ENCODE measurements around the gene PIGH. TPM values are rescaled to one million over a fixed set of nuclear protein-coding genes. Genes with fewer than 3 reads are reported as not detected.
"Not testable (repeated sequence)": the region's sequence is repeated elsewhere in the genome, so short reads cannot be mapped to it uniquely, and the experiment has no call there.

PIGH gene
- total RNA-seq, 1 donor from 2014 or later, result 29.8 TPM

GRCh38 chr14:67610491-67610890 is 10.4 kb upstream of the PIGH start:
- FAIRE-seq, result no peak
- no peak for DNase-seq (ENCODE audit: low spot score in 2 of 2)

GRCh38 chr14:67609642-67610310 is 9.7 kb upstream of the PIGH start:
- DNase-seq (ENCODE audit: low spot score in 2 of 2) (no peak), FAIRE-seq (no peak)

GRCh38 chr14:67607646-67608045 is 7.6 kb upstream of the PIGH start:
- no peak for DNase-seq (ENCODE audit: low spot score in 2 of 2)
- no peak for FAIRE-seq

GRCh38 chr14:67602995-67603545 is 3.0 kb upstream of the PIGH start:
- DNase-seq (ENCODE audit: low spot score in 2 of 2), result no peak
- FAIRE-seq, result no peak

- FAIRE-seq, result no peak
- no peak for DNase-seq (ENCODE audit: low spot score in 2 of 2)
These were observed 2.0 kb upstream of the PIGH start for GRCh38 chr14:67602076-67602475.

- not testable (repeated sequence) for DNase-seq (ENCODE audit: low spot score in 2 of 2); FAIRE-seq
These were observed 500 bp upstream of the PIGH start for GRCh38 chr14:67600562-67600974.

GRCh38 chr14:67595392-67595791 is 4.7 kb downstream of the PIGH start:
- FAIRE-seq (no peak), DNase-seq (ENCODE audit: low spot score in 2 of 2) (no peak)

GRCh38 chr14:67593650-67594049 is 6.4 kb downstream of the PIGH start:
- not testable (repeated sequence) for FAIRE-seq; DNase-seq (ENCODE audit: low spot score in 2 of 2)

- no peak for DNase-seq (ENCODE audit: low spot score in 2 of 2)
- no peak for FAIRE-seq
These were observed 10.8 kb downstream of the PIGH start for GRCh38 chr14:67589204-67589770.

GRCh38 chr14:67586369-67586768 is 13.7 kb downstream of the PIGH start:
- FAIRE-seq (no peak), DNase-seq (ENCODE audit: low spot score in 2 of 2) (no peak)

- DNase-seq (ENCODE audit: low spot score in 2 of 2) (no peak), FAIRE-seq (no peak)
These were observed 15.1 kb downstream of the PIGH start for GRCh38 chr14:67584978-67585377.

GRCh38 chr14:67583711-67584644 is 16.1 kb downstream of the PIGH start:
- DNase-seq (ENCODE audit: low spot score in 2 of 2) (peak in 1 of 2 donors; percentile 55), FAIRE-seq (no peak)

GRCh38 chr14:67582061-67582460 is 18.0 kb downstream of the PIGH start:
- no peak for DNase-seq (ENCODE audit: low spot score in 2 of 2)
- FAIRE-seq, result no peak

- DNase-seq (ENCODE audit: low spot score in 2 of 2) (no peak), FAIRE-seq (no peak)
These were observed 18.4 kb downstream of the PIGH start for GRCh38 chr14:67581643-67582042.

GRCh38 chr14:67580336-67581171 is 19.5 kb downstream of the PIGH start:
- DNase-seq (ENCODE audit: low spot score in 2 of 2), result no peak
- no peak for FAIRE-seq

GRCh38 chr14:67579636-67580035 is 20.4 kb downstream of the PIGH start:
- DNase-seq (ENCODE audit: low spot score in 2 of 2) (no peak), FAIRE-seq (no peak)

GRCh38 chr14:67579040-67579439 is 21.0 kb downstream of the PIGH start:
- FAIRE-seq, result no peak

GRCh38 chr14:67577909-67578749 is 21.9 kb downstream of the PIGH start:
- DNase-seq (ENCODE audit: low spot score in 2 of 2) (no peak), FAIRE-seq (no peak)

More at GRCh38 chr14:67579040-67579439, 21.0 kb downstream of the PIGH start:
- no peak for DNase-seq (ENCODE audit: low spot score in 2 of 2)

GRCh38 chr14:67577181-67577808 is 22.8 kb downstream of the PIGH start:
- FAIRE-seq, result no peak

More at GRCh38 chr14:67577181-67577808, 22.8 kb downstream of the PIGH start:
- DNase-seq (ENCODE audit: low spot score in 2 of 2), result no peak

Data from frontal cortex (tissue), 4 donors.